ENCODE measurements around the gene MOCS2. TPM values are rescaled to one million over a fixed set of nuclear protein-coding genes. Genes with fewer than 3 reads are reported as not detected.

The MOCS2 gene
- total and polyA plus RNA-seq, 4 donors, result 25.3 to 71.0 (median 26.8) TPM

GRCh38 chr5:53095931-53096525 is 13.5 kb downstream of the MOCS2 start:
- H3K4me3 ChIP-seq, result no peak overlapping the region
- H3K27ac ChIP-seq (ENCODE audit: low read depth in 1 of 2, low read length in 1 of 2), result no peak overlapping the region
- DNase-seq (peak; percentile 63 to 78 (median 74)), ATAC-seq (ENCODE audit: insufficient read depth, low FRiP score) (peak; percentile 76)
- H3K9ac ChIP-seq (ENCODE audit: insufficient read depth in 1 of 2, low read length in 2 of 2), result no peak overlapping the region
- H3K9me3 ChIP-seq (ENCODE audit: control insufficient read depth in 4 of 4, insufficient read depth in 3 of 4, low read length in 3 of 4), result no peaks in the 10 kb centered on the region
- H3K27me3 ChIP-seq (ENCODE audit: control insufficient read depth in 3 of 3, insufficient read depth in 3 of 3, low read length in 2 of 3), result no peaks in the 10 kb centered on the region
- 18 to 34% methylated on average over 3 of the region's 3 CpGs for WGBS, 2 donors
- peaks cover 9 to 24% (median 13%) of the 10 kb centered on the region in 4 donors for H3K36me3 ChIP-seq (ENCODE audit: control insufficient read depth in 4 of 4, insufficient read depth in 4 of 4, low read length in 4 of 4)
- H3K4me1 ChIP-seq (ENCODE audit: control insufficient read depth in 5 of 5, insufficient read depth in 5 of 5, low read length in 5 of 5), result peaks cover 0 to 4% (median 0%) of the 10 kb centered on the region in 5 donors
- TF ChIP-seq, protein P1, sequence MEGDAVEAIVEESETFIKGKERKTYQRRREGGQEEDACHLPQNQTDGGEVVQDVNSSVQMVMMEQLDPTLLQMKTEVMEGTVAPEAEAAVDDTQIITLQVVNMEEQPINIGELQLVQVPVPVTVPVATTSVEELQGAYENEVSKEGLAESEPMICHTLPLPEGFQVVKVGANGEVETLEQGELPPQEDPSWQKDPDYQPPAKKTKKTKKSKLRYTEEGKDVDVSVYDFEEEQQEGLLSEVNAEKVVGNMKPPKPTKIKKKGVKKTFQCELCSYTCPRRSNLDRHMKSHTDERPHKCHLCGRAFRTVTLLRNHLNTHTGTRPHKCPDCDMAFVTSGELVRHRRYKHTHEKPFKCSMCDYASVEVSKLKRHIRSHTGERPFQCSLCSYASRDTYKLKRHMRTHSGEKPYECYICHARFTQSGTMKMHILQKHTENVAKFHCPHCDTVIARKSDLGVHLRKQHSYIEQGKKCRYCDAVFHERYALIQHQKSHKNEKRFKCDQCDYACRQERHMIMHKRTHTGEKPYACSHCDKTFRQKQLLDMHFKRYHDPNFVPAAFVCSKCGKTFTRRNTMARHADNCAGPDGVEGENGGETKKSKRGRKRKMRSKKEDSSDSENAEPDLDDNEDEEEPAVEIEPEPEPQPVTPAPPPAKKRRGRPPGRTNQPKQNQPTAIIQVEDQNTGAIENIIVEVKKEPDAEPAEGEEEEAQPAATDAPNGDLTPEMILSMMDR (IDR thresholded peaks at IDR 0.05; ENCODE audit: control extremely low read depth, extremely low read depth), result peak; percentile 71

GRCh38 chr5:53095217-53095616 is 14.3 kb downstream of the MOCS2 start:
- WGBS, 2 donors, result 90 to 91% methylated on average over 7 of the region's 7 CpGs
- Histone ChIP-seq H3K4me1 (ENCODE audit: control insufficient read depth in 5 of 5, insufficient read depth in 5 of 5, low read length in 5 of 5) (peaks cover 0 to 5% (median 0%) of the 10 kb centered on the region in 5 donors), H3K9ac (ENCODE audit: insufficient read depth in 1 of 2, low read length in 2 of 2) (no peak overlapping the region), H3K36me3 (ENCODE audit: control insufficient read depth in 4 of 4, insufficient read depth in 4 of 4, low read length in 4 of 4) (peaks cover 9 to 24% (median 12%) of the 10 kb centered on the region in 4 donors), H3K4me3 (no peak overlapping the region), H3K27me3 (ENCODE audit: control insufficient read depth in 3 of 3, insufficient read depth in 3 of 3, low read length in 2 of 3) (no peaks in the 10 kb centered on the region), H3K9me3 (ENCODE audit: control insufficient read depth in 4 of 4, insufficient read depth in 3 of 4, low read length in 3 of 4) (no peaks in the 10 kb centered on the region), H3K27ac (ENCODE audit: low read depth in 1 of 2, low read length in 1 of 2) (no peak overlapping the region)
- ATAC-seq (ENCODE audit: insufficient read depth, low FRiP score) (no peak), DNase-seq (no peak)
- TF ChIP-seq, protein P1 (IDR thresholded peaks at IDR 0.05; ENCODE audit: control extremely low read depth, extremely low read depth), result no peak

DNA sequence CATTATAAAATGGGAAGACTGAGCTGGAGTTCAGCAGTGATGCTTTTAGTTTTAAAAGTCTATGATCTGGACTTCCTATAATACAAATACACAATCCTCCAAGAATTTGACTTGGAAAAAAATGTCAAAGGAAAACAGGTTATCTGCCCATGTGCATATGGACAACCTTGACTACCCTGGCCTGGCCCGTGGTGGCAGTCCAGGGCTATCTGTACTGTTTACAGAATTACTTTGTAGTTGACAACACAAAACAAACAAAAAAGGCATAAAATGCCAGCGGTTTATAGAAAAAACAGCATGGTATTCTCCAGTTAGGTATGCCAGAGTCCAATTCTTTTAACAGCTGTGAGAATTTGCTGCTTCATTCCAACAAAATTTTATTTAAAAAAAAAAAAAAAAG is 17.3 kb downstream of the MOCS2 start:
- TF ChIP-seq, protein P1 (IDR thresholded peaks at IDR 0.05; ENCODE audit: control extremely low read depth, extremely low read depth), result no peak
- Histone ChIP-seq H3K27me3 (ENCODE audit: control insufficient read depth in 3 of 3, insufficient read depth in 3 of 3, low read length in 2 of 3) (no peaks in the 10 kb centered on the region), H3K27ac (ENCODE audit: low read depth in 1 of 2, low read length in 1 of 2) (no peak overlapping the region), H3K9me3 (ENCODE audit: control insufficient read depth in 4 of 4, insufficient read depth in 3 of 4, low read length in 3 of 4) (no peaks in the 10 kb centered on the region), H3K36me3 (ENCODE audit: control insufficient read depth in 4 of 4, insufficient read depth in 4 of 4, low read length in 4 of 4) (peaks cover 0 to 5% (median 2%) of the 10 kb centered on the region in 4 donors), H3K9ac (ENCODE audit: insufficient read depth in 1 of 2, low read length in 2 of 2) (no peak overlapping the region), H3K4me3 (no peak overlapping the region), H3K4me1 (ENCODE audit: control insufficient read depth in 5 of 5, insufficient read depth in 5 of 5, low read length in 5 of 5) (peaks cover 0 to 5% (median 0%) of the 10 kb centered on the region in 5 donors)
- WGBS, 2 donors, result 65 to 87% methylated on average over 2 of the region's 2 CpGs
- DNase-seq (no peak), ATAC-seq (ENCODE audit: insufficient read depth, low FRiP score) (no peak)

DNA sequence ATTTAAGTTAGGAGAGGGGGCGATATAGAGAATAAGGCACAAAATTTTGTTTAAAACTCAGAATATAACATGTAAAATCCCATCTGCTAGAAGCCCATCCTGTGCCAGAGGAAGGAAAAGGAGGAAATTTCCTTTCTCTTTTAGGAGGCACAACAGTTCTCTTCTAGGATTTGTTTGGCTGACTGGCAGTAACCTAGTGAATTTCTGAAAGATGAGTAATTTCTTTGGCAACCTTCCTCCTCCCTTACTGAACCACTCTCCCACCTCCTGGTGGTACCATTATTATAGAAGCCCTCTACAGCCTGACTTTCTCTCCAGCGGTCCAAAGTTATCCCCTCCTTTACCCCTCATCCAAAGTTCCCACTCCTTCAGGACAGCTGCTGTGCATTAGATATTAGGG is 18.3 kb downstream of the MOCS2 start:
- no peak for DNase-seq
- H3K27ac ChIP-seq (ENCODE audit: low read depth in 1 of 2, low read length in 1 of 2), result no peak overlapping the region
- TF ChIP-seq, protein P1 (IDR thresholded peaks at IDR 0.05; ENCODE audit: control extremely low read depth, extremely low read depth), result no peak
- H3K4me1 ChIP-seq (ENCODE audit: control insufficient read depth in 5 of 5, insufficient read depth in 5 of 5, low read length in 5 of 5), result peaks cover 0 to 5% (median 0%) of the 10 kb centered on the region in 5 donors
- H3K9ac ChIP-seq (ENCODE audit: insufficient read depth in 1 of 2, low read length in 2 of 2), result no peak overlapping the region
- WGBS, 2 donors, result 87 to 96% methylated on average over 2 of the region's 2 CpGs
- no peak overlapping the region for H3K4me3 ChIP-seq
- no peaks in the 10 kb centered on the region for H3K27me3 ChIP-seq (ENCODE audit: control insufficient read depth in 3 of 3, insufficient read depth in 3 of 3, low read length in 2 of 3)
- H3K36me3 ChIP-seq (ENCODE audit: control insufficient read depth in 4 of 4, insufficient read depth in 4 of 4, low read length in 4 of 4), result peaks cover 0 to 7% (median 0%) of the 10 kb centered on the region in 4 donors
- no peak for ATAC-seq (ENCODE audit: insufficient read depth, low FRiP score)
- no peaks in the 10 kb centered on the region for H3K9me3 ChIP-seq (ENCODE audit: control insufficient read depth in 4 of 4, insufficient read depth in 3 of 4, low read length in 3 of 4)

Data from lung (tissue), 12 donors.